ENCODE data around the gene DNAI2. TPM values are rescaled to one million over a fixed set of nuclear protein-coding genes. Genes with fewer than 3 reads are reported as not detected.

The DNAI2 gene
- total and polyA plus RNA-seq, 9 of the 15 experiments (the other 6 are each of a cell fraction or from before 2014, with no cell fraction given), result not detected

DNA sequence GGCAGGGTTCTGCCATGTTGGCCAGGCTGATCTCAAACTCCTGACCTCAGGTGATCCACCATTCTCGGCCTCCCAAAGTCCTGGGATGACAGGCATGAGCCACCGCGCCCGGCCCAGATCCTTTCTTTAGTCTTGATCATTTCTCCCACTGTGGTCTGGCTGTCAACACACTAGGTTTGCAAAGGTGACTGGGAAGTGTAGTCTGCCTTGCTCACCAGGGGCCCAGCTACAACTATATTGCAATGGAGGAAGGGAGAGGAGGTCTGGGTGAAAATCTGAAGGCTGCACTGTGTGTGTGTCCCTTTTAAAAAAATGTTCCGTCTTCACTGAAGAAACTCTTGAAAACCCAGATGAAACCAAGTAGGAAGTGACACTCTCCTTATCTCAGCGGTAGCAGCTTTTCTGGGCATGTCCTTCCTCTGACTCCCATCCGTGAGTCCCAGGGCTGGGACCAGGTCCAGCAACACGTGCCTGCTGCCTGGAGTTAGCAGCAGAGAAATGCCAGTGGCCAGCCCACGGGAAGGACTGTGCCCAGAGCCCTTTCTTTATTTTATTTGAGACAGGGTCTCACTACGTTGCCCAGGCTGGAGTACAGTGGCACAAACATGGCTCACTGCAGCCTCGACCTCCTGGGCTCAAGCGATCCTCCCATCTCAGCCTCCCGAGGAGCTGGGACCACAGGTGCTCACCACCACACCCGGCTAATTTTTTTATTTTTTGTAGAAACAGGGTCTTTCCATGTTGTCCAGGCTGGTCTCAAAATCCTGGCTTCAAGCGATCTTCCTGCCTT, 34.1 kb downstream of the DNAI2 start (continued):
- TF ChIP-seq BRF1 (IDR thresholded peaks at IDR 0.05; ENCODE audit: borderline replicate concordance, extremely low read depth, insufficient read length), result no peak
- no peak for TF ChIP-seq LEF1 (IDR thresholded peaks at IDR 0.05)
- no peak for TF ChIP-seq GATAD2B (IDR thresholded peaks at IDR 0.05; ENCODE audit: borderline replicate concordance)
- no peak for TF ChIP-seq MCM3 (IDR thresholded peaks at IDR 0.05)
- TF ChIP-seq POLR3G (IDR thresholded peaks at IDR 0.05; ENCODE audit: extremely low read depth, insufficient read length, insufficient replicate concordance), result no peak
- TF ChIP-seq TARDBP (IDR thresholded peaks at IDR 0.05), result no peak
- TF ChIP-seq, protein P1, sequence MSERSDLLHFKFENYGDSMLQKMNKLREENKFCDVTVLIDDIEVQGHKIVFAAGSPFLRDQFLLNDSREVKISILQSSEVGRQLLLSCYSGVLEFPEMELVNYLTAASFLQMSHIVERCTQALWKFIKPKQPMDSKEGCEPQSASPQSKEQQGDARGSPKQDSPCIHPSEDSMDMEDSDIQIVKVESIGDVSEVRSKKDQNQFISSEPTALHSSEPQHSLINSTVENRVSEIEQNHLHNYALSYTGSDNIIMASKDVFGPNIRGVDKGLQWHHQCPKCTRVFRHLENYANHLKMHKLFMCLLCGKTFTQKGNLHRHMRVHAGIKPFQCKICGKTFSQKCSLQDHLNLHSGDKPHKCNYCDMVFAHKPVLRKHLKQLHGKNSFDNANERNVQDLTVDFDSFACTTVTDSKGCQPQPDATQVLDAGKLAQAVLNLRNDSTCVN (CRISPR knock-in tag; IDR thresholded peaks at IDR 0.05), result no peak
- TF ChIP-seq, protein P2, sequence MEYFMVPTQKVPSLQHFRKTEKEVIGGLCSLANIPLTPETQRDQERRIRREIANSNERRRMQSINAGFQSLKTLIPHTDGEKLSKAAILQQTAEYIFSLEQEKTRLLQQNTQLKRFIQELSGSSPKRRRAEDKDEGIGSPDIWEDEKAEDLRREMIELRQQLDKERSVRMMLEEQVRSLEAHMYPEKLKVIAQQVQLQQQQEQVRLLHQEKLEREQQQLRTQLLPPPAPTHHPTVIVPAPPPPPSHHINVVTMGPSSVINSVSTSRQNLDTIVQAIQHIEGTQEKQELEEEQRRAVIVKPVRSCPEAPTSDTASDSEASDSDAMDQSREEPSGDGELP (CRISPR knock-in tag; IDR thresholded peaks at IDR 0.05; ENCODE audit: borderline replicate concordance), result peak; percentile 19; the same call in 1 of the 2 replicates
- TF ChIP-seq BHLHE40 (IDR thresholded peaks at IDR 0.05; ENCODE audit: low read length), result peak; percentile 92
- TF ChIP-seq CEBPB (tag; IDR thresholded peaks at IDR 0.05), result no peak
- TF ChIP-seq, protein P3, sequence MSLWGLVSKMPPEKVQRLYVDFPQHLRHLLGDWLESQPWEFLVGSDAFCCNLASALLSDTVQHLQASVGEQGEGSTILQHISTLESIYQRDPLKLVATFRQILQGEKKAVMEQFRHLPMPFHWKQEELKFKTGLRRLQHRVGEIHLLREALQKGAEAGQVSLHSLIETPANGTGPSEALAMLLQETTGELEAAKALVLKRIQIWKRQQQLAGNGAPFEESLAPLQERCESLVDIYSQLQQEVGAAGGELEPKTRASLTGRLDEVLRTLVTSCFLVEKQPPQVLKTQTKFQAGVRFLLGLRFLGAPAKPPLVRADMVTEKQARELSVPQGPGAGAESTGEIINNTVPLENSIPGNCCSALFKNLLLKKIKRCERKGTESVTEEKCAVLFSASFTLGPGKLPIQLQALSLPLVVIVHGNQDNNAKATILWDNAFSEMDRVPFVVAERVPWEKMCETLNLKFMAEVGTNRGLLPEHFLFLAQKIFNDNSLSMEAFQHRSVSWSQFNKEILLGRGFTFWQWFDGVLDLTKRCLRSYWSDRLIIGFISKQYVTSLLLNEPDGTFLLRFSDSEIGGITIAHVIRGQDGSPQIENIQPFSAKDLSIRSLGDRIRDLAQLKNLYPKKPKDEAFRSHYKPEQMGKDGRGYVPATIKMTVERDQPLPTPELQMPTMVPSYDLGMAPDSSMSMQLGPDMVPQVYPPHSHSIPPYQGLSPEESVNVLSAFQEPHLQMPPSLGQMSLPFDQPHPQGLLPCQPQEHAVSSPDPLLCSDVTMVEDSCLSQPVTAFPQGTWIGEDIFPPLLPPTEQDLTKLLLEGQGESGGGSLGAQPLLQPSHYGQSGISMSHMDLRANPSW (CRISPR knock-in tag; IDR thresholded peaks at IDR 0.05), result no peak
- peak; percentile 51; the same call in 1 of the 2 replicates for TF ChIP-seq ZNF766 (CRISPR knock-in tag; conservative IDR thresholded peaks at IDR 0.05)
- TF ChIP-seq HIVEP1 (CRISPR knock-in tag; IDR thresholded peaks at IDR 0.05), result no peak
- no peak for TF ChIP-seq E2F3 (CRISPR knock-in tag; IDR thresholded peaks at IDR 0.05)
- no peak for TF ChIP-seq OTX1 (CRISPR knock-in tag; IDR thresholded peaks at IDR 0.05)
- TF ChIP-seq ZNF133 (CRISPR knock-in tag; IDR thresholded peaks at IDR 0.05), result no peak
- TF ChIP-seq ZNF445 (CRISPR knock-in tag; IDR thresholded peaks at IDR 0.05; ENCODE audit: low read depth), result no peak
- no peak for TF ChIP-seq NFATC3 (IDR thresholded peaks at IDR 0.05)
- no peak for TF ChIP-seq ARHGAP35 (IDR thresholded peaks at IDR 0.05; ENCODE audit: partially characterized antibody)
- no peak for TF ChIP-seq ZNF24 (IDR thresholded peaks at IDR 0.05)
- TF ChIP-seq, protein P4, sequence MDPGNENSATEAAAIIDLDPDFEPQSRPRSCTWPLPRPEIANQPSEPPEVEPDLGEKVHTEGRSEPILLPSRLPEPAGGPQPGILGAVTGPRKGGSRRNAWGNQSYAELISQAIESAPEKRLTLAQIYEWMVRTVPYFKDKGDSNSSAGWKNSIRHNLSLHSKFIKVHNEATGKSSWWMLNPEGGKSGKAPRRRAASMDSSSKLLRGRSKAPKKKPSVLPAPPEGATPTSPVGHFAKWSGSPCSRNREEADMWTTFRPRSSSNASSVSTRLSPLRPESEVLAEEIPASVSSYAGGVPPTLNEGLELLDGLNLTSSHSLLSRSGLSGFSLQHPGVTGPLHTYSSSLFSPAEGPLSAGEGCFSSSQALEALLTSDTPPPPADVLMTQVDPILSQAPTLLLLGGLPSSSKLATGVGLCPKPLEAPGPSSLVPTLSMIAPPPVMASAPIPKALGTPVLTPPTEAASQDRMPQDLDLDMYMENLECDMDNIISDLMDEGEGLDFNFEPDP (CRISPR knock-in tag; IDR thresholded peaks at IDR 0.05), result no peak
- TF ChIP-seq ELF2 (CRISPR knock-in tag; IDR thresholded peaks at IDR 0.05), result no peak
- no peak for TF ChIP-seq ADNP (tag; IDR thresholded peaks at IDR 0.05)

Measured in K562 (cell line).